ENCODE data around the gene RERE. TPM values are rescaled to one million over a fixed set of nuclear protein-coding genes. Genes with fewer than 3 reads are reported as not detected.

The RERE gene
- total and polyA plus RNA-seq, 2 experiments from 2014 or later = 148 to 170 TPM

DNA sequence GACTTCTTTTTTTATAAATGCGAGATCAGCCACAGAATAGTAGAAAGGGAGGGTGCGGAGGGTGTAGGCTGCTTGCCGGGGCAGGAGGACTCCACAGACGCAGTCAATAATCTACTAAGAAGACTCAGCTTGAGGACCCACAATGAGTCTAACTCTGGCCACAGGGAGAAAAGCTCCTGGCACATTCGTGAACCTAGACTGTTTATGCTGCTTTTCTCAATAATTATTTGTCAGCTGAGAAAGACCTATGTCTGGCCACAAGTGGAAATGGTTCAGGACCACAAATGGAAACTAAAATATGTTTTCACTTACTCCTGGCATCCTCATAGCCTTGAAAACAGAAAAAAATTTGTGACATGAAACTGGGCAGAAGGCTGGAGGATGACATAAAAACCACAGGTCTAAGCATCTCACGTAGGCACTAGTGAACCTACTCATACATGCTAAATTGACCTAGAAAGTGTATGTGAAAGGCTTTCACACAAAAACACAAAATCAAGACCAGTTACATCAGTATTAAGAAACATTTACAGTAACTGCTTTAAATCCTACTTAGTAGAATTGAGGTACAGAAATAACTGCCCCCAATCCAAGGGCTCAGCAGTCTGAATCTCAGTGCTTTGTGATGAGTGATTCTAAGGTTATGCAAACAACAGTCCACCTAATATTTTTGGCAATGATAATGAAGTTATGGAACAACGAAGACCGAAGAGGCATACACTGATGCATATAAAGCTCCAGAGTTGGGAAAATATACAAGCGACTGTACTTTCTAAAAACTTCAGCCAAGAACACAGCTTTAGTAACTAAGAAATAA, 340.1 kb downstream of the RERE start:
- peak overlapping the region; percentile 75 for H3K27ac ChIP-seq (ENCODE audit: low read depth)
- H3K4me2 ChIP-seq = peak overlapping the region; percentile 45; the same call in 1 of the 2 replicates
- H3K4me1 ChIP-seq (ENCODE audit: insufficient read depth) = peaks cover 54% of the 10 kb centered on the region
- Mint-ChIP-seq H3K27ac (peak overlapping the region; percentile 57; the same call in 1 of the 2 replicates), H3K36me3 (ENCODE audit: low read depth) (0 out of 3 replicates have a peak, but pooled peaks cover 2% of the 10 kb centered on the region), H3K9me3 (no peaks in the 10 kb centered on the region), H3K27me3 (ENCODE audit: insufficient read depth, low read depth, poor library complexity) (peaks cover 3% of the 10 kb centered on the region), H3K4me1 (peaks cover 59% of the 10 kb centered on the region), H3K4me3 (no peak overlapping the region)
- peaks cover 47% of the 10 kb centered on the region for H3K79me2 ChIP-seq (replicated peaks; ENCODE audit: insufficient read depth)
- H3K36me3 ChIP-seq (ENCODE audit: insufficient read depth) = no peaks in the 10 kb centered on the region
- H3K27me3 ChIP-seq (ENCODE audit: insufficient read depth) = no peaks in the 10 kb centered on the region
- ATAC-seq = peak; percentile 27
- DNase-seq (ENCODE audit: low spot score) = no peak
- TF ChIP-seq STAT1 (IDR thresholded peaks at IDR 0.05; ENCODE audit: unreplicated experiment) (no peak), CREB1 (CRISPR knock-in tag; IDR thresholded peaks at IDR 0.05; ENCODE audit: low read depth) (no peak), NANOG (IDR thresholded peaks at IDR 0.05; ENCODE audit: borderline replicate concordance) (no peak), JUNB (IDR thresholded peaks at IDR 0.05; ENCODE audit: unreplicated experiment) (no peak), ZNF331 (CRISPR knock-in tag; IDR thresholded peaks at IDR 0.05; ENCODE audit: low read depth) (no peak), ETS1 (IDR thresholded peaks at IDR 0.05) (no peak), EZH2phosphoT487 (IDR thresholded peaks at IDR 0.05; ENCODE audit: unreplicated experiment) (no peak), EZH2 (IDR thresholded peaks at IDR 0.05; ENCODE audit: low read depth, unreplicated experiment) (no peak), POLR2AphosphoS5 (IDR thresholded peaks at IDR 0.05; ENCODE audit: low read depth) (no peak), ZNF114 (CRISPR knock-in tag; IDR thresholded peaks at IDR 0.05) (no peak)
- TF ChIP-seq, protein P1, sequence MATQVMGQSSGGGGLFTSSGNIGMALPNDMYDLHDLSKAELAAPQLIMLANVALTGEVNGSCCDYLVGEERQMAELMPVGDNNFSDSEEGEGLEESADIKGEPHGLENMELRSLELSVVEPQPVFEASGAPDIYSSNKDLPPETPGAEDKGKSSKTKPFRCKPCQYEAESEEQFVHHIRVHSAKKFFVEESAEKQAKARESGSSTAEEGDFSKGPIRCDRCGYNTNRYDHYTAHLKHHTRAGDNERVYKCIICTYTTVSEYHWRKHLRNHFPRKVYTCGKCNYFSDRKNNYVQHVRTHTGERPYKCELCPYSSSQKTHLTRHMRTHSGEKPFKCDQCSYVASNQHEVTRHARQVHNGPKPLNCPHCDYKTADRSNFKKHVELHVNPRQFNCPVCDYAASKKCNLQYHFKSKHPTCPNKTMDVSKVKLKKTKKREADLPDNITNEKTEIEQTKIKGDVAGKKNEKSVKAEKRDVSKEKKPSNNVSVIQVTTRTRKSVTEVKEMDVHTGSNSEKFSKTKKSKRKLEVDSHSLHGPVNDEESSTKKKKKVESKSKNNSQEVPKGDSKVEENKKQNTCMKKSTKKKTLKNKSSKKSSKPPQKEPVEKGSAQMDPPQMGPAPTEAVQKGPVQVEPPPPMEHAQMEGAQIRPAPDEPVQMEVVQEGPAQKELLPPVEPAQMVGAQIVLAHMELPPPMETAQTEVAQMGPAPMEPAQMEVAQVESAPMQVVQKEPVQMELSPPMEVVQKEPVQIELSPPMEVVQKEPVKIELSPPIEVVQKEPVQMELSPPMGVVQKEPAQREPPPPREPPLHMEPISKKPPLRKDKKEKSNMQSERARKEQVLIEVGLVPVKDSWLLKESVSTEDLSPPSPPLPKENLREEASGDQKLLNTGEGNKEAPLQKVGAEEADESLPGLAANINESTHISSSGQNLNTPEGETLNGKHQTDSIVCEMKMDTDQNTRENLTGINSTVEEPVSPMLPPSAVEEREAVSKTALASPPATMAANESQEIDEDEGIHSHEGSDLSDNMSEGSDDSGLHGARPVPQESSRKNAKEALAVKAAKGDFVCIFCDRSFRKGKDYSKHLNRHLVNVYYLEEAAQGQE (IDR thresholded peaks at IDR 0.05; ENCODE audit: unreplicated experiment) = no peak
- TF ChIP-seq, protein P2, sequence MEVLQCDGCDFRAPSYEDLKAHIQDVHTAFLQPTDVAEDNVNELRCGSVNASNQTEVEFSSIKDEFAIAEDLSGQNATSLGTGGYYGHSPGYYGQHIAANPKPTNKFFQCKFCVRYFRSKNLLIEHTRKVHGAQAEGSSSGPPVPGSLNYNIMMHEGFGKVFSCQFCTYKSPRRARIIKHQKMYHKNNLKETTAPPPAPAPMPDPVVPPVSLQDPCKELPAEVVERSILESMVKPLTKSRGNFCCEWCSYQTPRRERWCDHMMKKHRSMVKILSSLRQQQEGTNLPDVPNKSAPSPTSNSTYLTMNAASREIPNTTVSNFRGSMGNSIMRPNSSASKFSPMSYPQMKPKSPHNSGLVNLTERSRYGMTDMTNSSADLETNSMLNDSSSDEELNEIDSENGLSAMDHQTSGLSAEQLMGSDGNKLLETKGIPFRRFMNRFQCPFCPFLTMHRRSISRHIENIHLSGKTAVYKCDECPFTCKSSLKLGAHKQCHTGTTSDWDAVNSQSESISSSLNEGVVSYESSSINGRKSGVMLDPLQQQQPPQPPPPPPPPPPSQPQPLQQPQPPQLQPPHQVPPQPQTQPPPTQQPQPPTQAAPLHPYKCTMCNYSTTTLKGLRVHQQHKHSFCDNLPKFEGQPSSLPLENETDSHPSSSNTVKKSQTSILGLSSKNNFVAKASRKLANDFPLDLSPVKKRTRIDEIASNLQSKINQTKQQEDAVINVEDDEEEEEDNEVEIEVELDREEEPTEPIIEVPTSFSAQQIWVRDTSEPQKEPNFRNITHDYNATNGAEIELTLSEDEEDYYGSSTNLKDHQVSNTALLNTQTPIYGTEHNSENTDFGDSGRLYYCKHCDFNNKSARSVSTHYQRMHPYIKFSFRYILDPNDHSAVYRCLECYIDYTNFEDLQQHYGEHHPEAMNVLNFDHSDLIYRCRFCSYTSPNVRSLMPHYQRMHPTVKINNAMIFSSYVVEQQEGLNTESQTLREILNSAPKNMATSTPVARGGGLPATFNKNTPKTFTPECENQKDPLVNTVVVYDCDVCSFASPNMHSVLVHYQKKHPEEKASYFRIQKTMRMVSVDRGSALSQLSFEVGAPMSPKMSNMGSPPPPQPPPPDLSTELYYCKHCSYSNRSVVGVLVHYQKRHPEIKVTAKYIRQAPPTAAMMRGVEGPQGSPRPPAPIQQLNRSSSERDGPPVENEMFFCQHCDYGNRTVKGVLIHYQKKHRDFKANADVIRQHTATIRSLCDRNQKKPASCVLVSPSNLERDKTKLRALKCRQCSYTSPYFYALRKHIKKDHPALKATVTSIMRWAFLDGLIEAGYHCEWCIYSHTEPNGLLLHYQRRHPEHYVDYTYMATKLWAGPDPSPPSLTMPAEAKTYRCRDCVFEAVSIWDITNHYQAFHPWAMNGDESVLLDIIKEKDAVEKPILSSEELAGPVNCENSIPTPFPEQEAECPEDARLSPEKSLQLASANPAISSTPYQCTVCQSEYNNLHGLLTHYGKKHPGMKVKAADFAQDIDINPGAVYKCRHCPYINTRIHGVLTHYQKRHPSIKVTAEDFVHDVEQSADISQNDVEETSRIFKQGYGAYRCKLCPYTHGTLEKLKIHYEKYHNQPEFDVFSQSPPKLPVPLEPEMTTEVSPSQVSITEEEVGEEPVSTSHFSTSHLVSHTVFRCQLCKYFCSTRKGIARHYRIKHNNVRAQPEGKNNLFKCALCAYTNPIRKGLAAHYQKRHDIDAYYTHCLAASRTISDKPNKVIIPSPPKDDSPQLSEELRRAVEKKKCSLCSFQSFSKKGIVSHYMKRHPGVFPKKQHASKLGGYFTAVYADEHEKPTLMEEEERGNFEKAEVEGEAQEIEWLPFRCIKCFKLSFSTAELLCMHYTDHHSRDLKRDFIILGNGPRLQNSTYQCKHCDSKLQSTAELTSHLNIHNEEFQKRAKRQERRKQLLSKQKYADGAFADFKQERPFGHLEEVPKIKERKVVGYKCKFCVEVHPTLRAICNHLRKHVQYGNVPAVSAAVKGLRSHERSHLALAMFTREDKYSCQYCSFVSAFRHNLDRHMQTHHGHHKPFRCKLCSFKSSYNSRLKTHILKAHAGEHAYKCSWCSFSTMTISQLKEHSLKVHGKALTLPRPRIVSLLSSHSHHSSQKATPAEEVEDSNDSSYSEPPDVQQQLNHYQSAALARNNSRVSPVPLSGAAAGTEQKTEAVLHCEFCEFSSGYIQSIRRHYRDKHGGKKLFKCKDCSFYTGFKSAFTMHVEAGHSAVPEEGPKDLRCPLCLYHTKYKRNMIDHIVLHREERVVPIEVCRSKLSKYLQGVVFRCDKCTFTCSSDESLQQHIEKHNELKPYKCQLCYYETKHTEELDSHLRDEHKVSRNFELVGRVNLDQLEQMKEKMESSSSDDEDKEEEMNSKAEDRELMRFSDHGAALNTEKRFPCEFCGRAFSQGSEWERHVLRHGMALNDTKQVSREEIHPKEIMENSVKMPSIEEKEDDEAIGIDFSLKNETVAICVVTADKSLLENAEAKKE (CRISPR knock-in tag; IDR thresholded peaks at IDR 0.05) = no peak
- TF ChIP-seq, protein P3, sequence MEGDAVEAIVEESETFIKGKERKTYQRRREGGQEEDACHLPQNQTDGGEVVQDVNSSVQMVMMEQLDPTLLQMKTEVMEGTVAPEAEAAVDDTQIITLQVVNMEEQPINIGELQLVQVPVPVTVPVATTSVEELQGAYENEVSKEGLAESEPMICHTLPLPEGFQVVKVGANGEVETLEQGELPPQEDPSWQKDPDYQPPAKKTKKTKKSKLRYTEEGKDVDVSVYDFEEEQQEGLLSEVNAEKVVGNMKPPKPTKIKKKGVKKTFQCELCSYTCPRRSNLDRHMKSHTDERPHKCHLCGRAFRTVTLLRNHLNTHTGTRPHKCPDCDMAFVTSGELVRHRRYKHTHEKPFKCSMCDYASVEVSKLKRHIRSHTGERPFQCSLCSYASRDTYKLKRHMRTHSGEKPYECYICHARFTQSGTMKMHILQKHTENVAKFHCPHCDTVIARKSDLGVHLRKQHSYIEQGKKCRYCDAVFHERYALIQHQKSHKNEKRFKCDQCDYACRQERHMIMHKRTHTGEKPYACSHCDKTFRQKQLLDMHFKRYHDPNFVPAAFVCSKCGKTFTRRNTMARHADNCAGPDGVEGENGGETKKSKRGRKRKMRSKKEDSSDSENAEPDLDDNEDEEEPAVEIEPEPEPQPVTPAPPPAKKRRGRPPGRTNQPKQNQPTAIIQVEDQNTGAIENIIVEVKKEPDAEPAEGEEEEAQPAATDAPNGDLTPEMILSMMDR (conservative IDR thresholded peaks at IDR 0.05; ENCODE audit: low read depth in 2 of 2) = no peak
- H3K4me3 ChIP-seq = no peak overlapping the region
- peaks cover 11% of the 10 kb centered on the region for H4K20me1 ChIP-seq (replicated peaks; ENCODE audit: insufficient read depth)
- no peaks in the 10 kb centered on the region for H3F3A ChIP-seq (replicated peaks; ENCODE audit: low read depth)
- H3K9me2 ChIP-seq (ENCODE audit: insufficient read depth) = no peaks in the 10 kb centered on the region
- H2AFZ ChIP-seq = no peak overlapping the region
